GM21786 (cell line): Measurements from ENCODE around the gene PPP1R14B.
A peak's percentile ranks its signal among the peaks of the same experiment; 100 is the strongest.

Experiments used
- ATAC-seq: cut with Tn5 transposase; IDR thresholded peaks from one replicate; pipeline ENCODE4 v1.9.1; 2021; ENCODE audit not compliant: unreplicated experiment

The PPP1R14B gene

GRCh38 chr11:64246621-64246870 lies 197 bp downstream of the PPP1R14B start:
- peak; percentile 10 for ATAC-seq

DNA sequence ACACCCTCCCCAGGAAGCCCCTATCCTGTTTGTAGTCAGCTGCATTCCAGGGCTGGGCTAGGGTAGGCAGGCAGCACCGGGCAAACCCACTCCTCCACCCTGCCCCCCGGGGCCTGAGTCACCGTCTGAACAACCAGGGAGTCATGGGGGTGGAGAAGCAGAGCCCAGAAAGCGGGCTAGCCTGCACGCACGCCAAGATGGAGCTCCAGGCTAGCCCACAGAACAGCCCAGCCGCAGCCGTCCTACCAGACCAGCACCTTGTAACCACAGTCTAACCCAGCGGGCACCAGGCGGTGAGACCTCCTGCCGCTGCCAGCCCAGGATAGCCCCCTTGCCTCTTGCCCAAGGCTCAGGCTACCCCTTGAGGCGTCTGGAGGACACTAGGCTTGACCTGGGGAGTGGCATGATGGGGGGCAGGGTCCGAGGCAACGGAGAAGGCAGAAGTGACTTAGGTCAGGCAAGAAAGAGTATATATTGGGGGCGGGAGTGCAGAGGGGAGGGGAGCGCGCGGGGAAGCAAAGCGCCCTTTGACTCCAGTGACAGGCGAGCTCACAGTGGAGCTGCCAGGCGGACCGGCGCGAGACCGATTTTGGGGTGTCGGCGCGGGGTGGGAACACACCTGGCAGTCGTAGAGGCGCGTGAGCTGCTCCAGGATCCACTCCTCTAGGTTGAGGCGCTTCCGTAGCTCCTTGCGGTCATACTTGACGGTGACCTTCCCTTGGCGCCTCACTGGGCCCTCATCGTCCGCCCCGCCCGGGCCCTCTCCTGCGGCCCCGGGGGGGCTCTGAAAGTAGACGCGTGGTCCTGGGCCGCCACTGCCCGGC lies 734 bp downstream of the PPP1R14B start:
- no peak for ATAC-seq

- no peak for ATAC-seq
Measured at GRCh38 chr11:64245401-64245796, 1.3 kb downstream of the PPP1R14B start.

DNA sequence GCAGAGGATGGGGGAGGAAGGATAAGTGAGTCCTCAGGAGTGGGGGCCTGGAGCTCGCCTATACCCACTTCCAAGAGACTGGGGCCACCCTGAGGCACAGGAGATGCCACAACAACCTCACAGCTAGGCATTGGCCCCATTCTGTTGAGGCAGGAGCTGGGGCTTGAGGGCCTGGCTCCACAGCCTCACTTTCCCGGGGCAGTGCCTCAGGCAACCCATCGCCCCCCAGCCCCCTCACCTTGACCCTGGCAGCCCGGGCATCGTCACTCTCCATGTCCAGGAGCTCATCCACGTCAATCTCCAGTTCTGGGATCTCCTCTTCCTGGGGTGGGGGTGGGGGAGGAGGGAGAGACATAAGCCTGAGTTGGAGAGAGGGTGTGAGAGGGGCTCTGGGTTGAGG lies 1.8 kb downstream of the PPP1R14B start:
- no peak for ATAC-seq

GRCh38 chr11:64244107-64244506 lies 2.6 kb downstream of the PPP1R14B start:
- no peak for ATAC-seq

- ATAC-seq = no peak
Measured at GRCh38 chr11:64243236-64243854, 3.4 kb downstream of the PPP1R14B start.

GRCh38 chr11:64241491-64242374 lies 5.0 kb downstream of the PPP1R14B start:
- ATAC-seq = peak; percentile 6

GRCh38 chr11:64241241-64241490 lies 5.6 kb downstream of the PPP1R14B start:
- ATAC-seq = peak; percentile 63

DNA sequence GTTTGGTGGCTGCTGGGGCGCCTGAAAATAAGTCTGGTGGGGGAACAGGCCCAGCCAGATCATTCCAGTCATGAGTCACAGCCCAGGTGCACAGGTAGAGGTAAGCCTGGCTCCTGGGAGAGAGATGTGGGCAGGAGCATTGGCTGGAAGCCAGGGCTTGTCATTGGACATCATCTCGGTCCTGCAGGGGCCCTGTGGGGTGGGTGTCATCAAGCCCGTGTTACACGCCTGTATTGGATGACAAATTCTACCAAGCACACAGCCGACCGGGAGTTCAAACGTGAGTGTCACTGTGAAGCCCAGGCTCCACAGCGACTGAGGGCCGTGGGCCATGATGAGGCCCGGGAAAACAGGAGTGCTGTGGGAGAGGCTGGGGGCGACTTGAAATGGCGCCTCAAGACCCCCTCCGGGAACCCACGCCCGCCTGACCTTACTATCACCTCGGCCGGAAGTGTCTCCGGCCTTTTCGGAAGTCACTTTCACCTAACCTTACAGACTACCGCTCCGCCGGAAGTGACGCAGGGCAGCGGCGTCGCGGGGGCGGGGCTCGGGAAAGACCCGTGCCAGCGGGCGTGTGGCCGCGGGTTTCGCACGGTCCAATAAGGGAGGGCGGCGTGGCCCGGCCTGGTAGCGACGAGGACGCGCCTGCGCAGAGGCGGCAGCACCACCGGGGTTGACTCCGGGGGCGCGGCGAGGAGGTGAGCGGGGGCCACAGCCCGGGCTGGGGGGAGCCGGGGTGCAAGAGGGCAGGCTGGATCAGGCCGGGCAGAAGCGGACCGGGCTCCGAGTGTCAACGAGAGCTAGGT lies 6.1 kb downstream of the PPP1R14B start, which contains the start of gene FKBP2:
TSS of gene FKBP2 (plus strand) at position 661 of the 806 bp plus-strand sequence. CDS start 1,293 bp downstream, outside the sequence.
- peak; percentile 40 for ATAC-seq

GRCh38 chr11:64239662-64240434 lies 6.9 kb downstream of the PPP1R14B start:
- ATAC-seq = no peak

GRCh38 chr11:64238999-64239398 lies 7.7 kb downstream of the PPP1R14B start:
- ATAC-seq = no peak

DNA sequence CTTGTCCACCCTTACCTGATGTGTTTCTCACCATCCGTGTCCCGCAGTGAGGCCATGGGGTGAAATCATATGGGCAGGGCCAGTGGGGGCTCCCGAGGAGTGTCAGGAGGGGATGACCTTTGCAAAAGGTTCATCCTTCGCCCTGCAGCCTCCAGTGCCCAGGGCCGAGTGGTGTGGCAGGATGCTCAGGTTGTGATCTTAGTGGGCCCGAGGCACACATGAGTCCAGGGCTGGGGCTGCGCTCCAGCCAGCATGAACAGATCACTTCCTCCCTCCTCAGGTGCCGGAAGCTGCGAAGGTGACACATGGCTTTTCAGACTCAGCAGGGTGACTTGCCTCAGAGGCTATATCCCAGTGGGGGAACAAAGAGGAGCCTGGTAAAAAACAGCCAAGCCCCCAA lies 8.7 kb downstream of the PPP1R14B start:
- no peak for ATAC-seq

DNA sequence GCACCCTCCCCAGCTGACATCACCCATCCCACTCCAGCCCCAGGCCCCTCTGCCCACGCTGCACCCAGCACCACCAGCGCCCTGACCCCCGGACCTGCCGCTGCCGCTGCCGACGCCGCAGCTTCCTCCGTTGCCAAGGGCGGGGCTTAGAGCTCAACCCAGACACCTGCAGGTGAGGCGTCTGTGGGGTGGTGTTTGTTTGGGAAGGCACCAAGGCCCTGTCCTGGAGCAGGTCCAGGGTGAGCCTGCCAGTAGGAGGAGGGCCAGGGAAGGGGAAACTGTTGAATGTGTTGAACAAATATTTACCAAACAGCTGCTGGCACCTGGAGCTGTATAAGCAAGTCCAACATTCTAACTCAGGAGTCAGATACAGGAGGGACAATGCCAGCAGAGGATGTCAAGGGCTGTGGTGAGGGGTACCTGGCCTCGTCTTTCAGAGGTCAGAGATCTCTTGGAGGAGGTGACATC lies 9.2 kb downstream of the PPP1R14B start:
- ATAC-seq = no peak

GRCh38 chr11:64235437-64236161 lies 11.1 kb downstream of the PPP1R14B start:
- no peak for ATAC-seq

- no peak for ATAC-seq
Measured at GRCh38 chr11:64234647-64235379, 11.9 kb downstream of the PPP1R14B start.

GRCh38 chr11:64233913-64234586 lies 12.7 kb downstream of the PPP1R14B start, which contains the start of gene VEGFB:
Gene VEGFB (plus strand): TSS chr11:64234584. CDS start chr11:64234834, 250 bp downstream.
- no peak for ATAC-seq

GRCh38 chr11:64232967-64233315 lies 13.8 kb downstream of the PPP1R14B start:
- ATAC-seq = no peak

- no peak for ATAC-seq
Measured at GRCh38 chr11:64232182-64232966, 14.4 kb downstream of the PPP1R14B start.
